A673 (cell line): ENCODE data around the gene HSFX2.

ENCODE experiments used
- CTCF ChIP-seq: fragments of 300-800, 200-600 bp; sonication (generic); conservative IDR thresholded peaks from 2 replicates; pipeline ENCODE4 v1.5.1; 2017; ENCODE audit warnings: low read depth, mild to moderate bottlenecking, antibody characterized with exemption, low read length, moderate library complexity, mixed read lengths
- EZH2 ChIP-seq: fragments of 200-600 bp; sonication (generic); IDR thresholded peaks from 2 replicates; pipeline ENCODE4 v1.6.1; 2017; ENCODE audit warnings: borderline replicate concordance, low read depth, mild to moderate bottlenecking, mixed read lengths, antibody characterized with exemption, low read length; ENCODE audit not compliant: poor library complexity, severe bottlenecking

- TF ChIP-seq CTCF (no peak), EZH2 (no peak)
These were observed 22.4 kb downstream of the HSFX2 start for GRCh38 chrX:149572743-149573142.
